C4-2B (cell line): ENCODE data around the gene CMYA5.
"Not testable (repeated sequence)": the region's sequence is repeated elsewhere in the genome, so short reads cannot be mapped to it uniquely, and the experiment has no call there.

Experiments
- H3K27ac ChIP-seq: fragments of 450-650 bp; 2 replicates; pipeline ENCODE4 v1.5.1; 2017
- CTCF ChIP-seq: fragments of 450-650 bp; conservative IDR thresholded peaks from 2 replicates; pipeline ENCODE4 v1.5.1; 2017; ENCODE audit warnings: mild to moderate bottlenecking
- ZFX ChIP-seq: fragments of 450-650 bp; IDR thresholded peaks from 2 replicates; pipeline ENCODE4 v1.6.1; 2017

The CMYA5 gene

GRCh38 chr5:79705632-79706031, 16.0 kb downstream of the CMYA5 start:
- TF ChIP-seq ZFX, result no peak
- TF ChIP-seq CTCF, result no peak
- no peak overlapping the region for H3K27ac ChIP-seq

DNA sequence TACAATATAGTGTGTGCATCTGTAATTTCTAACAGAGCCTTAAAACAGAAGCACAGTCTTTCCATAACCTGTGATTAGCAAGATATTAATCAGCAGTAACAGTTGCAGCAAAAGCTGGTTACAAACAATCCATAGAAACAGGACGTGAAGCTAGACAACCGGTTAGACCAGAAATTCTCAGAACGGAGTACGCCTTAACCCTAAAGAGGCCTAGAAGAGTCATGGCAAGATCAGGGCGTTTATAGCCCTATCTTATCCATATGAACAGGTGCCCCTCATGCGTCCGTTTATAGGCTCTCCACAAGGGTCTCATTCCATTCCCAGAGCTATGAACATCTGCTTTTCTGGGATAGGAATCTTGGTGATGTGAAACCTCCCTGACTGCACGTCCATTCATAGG, 16.7 kb downstream of the CMYA5 start:
- not testable (repeated sequence) for H3K27ac ChIP-seq

DNA sequence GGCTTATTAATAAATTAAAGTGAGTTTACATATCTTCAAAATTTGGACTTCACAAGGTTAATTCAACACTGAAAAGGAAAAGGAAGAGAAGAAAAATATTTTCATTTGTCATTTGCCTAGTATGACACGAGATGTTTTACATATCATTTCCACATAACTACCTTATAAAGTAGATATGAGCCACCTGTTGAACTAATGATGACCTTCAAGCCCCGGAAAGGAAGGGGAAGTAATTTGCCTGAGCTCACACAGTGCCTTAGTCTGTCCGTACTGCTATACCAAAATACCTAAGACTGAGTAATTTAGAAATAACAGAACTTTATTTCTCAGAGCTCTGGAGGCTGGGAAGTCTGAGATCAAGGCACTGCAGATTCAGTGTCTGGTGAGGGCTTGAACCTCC, 17.9 kb downstream of the CMYA5 start:
- no peak for TF ChIP-seq ZFX
- no peak overlapping the region for H3K27ac ChIP-seq

DNA sequence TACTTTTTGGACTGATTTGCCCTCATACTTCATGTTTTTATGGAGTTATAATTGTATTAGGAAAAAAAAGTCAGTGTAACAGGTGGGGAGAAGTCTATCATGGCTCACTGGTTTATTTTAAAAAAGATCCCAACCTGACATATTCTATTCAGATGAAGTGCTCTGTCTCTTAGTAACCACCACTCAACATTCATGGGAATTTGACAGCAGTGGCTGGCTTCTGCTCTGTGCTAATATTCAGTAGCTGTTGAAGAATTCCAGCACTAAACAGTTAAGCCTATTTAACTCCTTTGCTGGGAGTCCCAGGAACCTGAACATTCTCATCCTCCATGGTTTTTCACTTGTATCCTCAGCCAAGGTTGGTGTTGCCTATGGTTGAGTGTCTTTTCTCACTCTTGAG, 23.1 kb downstream of the CMYA5 start:
- TF ChIP-seq CTCF (no peak), ZFX (no peak)
- H3K27ac ChIP-seq, result no peak overlapping the region

DNA sequence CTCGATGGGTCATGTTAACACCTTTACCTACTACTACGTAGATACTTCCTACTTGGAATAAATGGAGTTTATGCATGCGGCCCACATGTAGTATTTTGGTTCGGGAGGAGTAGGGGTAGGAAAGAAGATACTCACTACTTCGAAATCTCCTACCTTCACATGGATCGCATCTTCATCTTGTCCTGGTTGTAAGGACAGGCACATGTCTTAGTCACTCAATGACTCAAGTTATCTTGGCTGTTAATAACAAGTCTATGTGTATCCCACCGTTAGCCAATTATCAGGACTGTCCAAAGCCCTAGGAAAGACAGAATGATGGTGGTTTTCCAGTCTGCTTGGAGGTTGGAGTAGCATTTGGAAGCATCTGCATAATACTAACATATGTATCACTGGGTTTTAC, 24.1 kb downstream of the CMYA5 start:
- no peak for TF ChIP-seq ZFX
- no peak for TF ChIP-seq CTCF
- no peak overlapping the region for H3K27ac ChIP-seq

GRCh38 chr5:79716839-79717238, 27.2 kb downstream of the CMYA5 start:
- TF ChIP-seq ZFX (no peak), CTCF (no peak)
- no peak overlapping the region for H3K27ac ChIP-seq

DNA sequence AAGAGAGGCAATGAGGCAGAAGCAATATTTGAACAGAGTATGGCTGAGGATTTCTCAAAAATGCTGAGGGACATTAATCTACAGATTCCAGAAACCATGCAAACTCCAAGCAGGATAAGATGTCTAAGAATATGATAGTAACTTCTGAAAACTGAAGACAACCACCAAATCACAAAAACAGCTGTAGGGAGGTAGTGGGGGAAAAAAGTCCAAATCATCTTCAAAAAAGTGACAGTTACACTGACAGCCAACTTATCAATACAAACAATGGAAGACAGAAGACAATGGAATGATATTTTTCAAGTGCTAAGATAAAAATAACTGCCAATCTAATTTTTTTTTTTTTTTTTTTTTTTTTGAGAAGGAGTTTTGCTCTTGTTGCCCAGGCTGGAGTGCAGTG, 30.5 kb downstream of the CMYA5 start:
- no peak overlapping the region for H3K27ac ChIP-seq
- TF ChIP-seq ZFX, result no peak

GRCh38 chr5:79727451-79728355, 38.1 kb downstream of the CMYA5 start:
- H3K27ac ChIP-seq, result no peak overlapping the region
- TF ChIP-seq CTCF (no peak), ZFX (no peak)

DNA sequence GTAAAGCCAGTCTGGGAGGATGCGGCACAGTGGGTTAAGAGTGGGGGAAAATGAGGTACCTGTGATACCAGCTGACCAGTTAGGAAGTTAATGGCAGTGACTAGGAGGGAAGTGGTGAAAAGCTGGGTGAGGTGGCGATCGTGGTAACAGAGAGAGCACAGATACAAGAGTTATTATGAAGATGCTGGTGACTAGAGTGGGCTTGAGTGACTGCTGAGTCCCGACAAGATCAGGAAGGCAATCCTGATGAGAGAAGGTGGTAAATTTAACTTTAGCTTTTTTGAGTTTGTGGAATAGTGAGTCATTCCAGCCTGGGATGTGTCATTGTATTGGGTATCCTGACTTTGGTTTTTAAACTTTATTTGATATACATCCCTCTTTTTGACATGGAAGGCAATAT, 38.8 kb downstream of the CMYA5 start:
- H3K27ac ChIP-seq, result no peak overlapping the region
- TF ChIP-seq ZFX, result no peak
- no peak for TF ChIP-seq CTCF
